Measurements from ENCODE around the gene NT5DC1. TPM values are rescaled to one million over a fixed set of nuclear protein-coding genes. Genes with fewer than 3 reads are reported as not detected.

NT5DC1 gene
- total RNA-seq, 2 experiments from 2014 or later: 26.4 to 43.7 TPM

DNA sequence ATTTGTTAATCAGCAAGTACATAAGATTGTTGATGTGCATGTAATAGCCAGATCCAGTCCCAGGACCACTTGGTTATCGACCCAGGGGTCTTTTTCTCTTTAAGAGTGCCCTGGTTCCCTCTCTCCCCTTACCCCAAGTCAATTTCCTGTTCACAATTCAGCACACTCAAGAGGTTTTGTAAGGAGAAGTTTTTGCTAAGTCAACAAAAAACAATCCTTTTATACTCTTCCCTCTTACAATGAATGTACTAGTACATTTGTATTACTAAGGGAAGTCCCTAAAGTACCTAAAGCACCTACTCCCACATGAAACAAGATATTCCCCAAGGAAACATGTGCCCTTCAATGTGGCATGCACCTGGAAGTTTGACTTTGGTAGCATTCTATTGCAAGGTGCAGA, 1.6 kb upstream of the NT5DC1 start:
- CTCF ChIA-PET: interaction anchor here (0.6 to 5.0 kb wide), 2 partner anchors 86 to 179 kb away, joined by 3 to 38 read pairs; no protein-coding TSS in a partner anchor

DNA sequence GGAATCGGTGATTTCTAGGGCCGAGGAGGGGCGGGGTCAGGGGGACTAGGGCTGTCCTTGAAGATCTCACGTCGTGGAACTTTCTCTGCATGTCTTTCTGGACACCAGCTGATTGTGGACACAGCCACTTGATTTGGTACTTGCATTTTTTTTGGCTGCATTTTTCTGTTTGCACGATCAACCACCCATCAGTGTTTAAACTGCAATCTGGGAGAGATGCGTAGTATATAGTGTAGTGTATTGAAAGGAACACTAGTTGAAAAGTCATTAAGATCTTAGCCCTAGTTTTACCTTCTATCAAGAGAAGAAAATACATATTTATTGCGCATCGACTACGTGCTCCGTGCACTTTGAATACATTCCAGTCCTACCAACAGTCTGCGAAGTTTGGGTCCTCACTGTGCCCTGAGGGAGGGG, 657 bp downstream of the NT5DC1 start:
- Mint-ChIP-seq H3K4me1 (peaks cover 54% of the 10 kb centered on the region), H3K4me3 (peak overlapping the region; percentile 85), H3K9me3 (ENCODE audit: low read depth) (peaks cover 3% of the 10 kb centered on the region), H3K36me3 (peaks cover 4% of the 10 kb centered on the region), H3K27ac (peak overlapping the region; percentile 89), H3K27me3 (no peaks in the 10 kb centered on the region)
- DNase-seq (no peak), ATAC-seq (peak; percentile 1)
- CTCF ChIA-PET: interaction anchor here (1.2 to 4.4 kb wide), 5 partner anchors 11 to 90 kb away, joined by 3 to 33 read pairs (median 8); no protein-coding TSS in a partner anchor

More for the DNA sequence above, 1.6 kb upstream of the NT5DC1 start:
- ATAC-seq (no peak), DNase-seq (no peak)
- Mint-ChIP-seq H3K9me3 (ENCODE audit: low read depth) (peaks cover 6% of the 10 kb centered on the region), H3K4me1 (peaks cover 36% of the 10 kb centered on the region), H3K27me3 (no peaks in the 10 kb centered on the region), H3K27ac (no peak overlapping the region), H3K36me3 (peaks cover 12% of the 10 kb centered on the region), H3K4me3 (no peak overlapping the region)

DNA sequence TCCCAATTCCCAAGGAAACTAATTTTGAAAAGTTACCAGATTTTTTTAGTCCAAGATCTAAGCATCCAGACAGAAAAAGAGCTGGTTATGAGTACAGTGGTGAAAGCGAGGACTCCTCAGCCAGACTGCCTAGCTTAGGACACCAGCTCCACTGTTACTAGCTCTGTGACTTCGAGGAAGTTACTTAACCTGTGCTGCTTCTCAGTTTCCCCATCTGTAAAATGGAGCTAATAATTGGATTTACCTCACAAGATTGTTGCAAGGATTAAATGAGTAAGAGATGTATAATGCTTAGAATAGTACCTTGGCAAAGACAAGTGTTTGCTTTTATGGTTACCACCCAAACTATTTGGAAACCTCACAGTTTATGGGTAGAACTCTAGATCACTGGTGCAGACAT, 1.1 kb downstream of the NT5DC1 start:
- Mint-ChIP-seq H3K9me3 (ENCODE audit: low read depth) (no peaks in the 10 kb centered on the region), H3K4me1 (peaks cover 54% of the 10 kb centered on the region), H3K4me3 (peak overlapping the region; percentile 85), H3K27ac (peak overlapping the region; percentile 89), H3K27me3 (no peaks in the 10 kb centered on the region), H3K36me3 (peaks cover under 1% of the 10 kb centered on the region)
- CTCF ChIA-PET: interaction anchor here (0.7 to 4.4 kb wide), 4 partner anchors 10 to 90 kb away, joined by 3 to 33 read pairs (median 8); no protein-coding TSS in a partner anchor
- ATAC-seq (no peak), DNase-seq (no peak)

DNA sequence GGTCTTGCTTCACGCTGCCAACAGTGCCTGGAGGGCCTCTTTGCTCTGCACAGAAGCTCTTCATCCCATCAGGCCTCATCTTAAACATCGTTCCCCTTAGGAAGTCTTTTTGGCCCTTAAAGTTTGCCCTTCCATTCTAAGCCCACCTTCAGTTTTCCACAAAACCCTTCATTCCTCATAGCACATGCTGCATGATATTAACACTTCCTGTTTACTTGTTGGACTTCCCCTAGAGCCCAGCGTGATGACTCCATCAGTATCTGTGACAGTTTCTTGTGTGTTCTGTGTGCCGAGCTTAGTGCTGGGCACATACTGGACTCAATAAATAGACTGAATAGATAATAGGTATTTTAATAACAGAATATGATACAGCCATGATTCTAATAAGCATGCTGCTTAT, 2.2 kb downstream of the NT5DC1 start:
- peaks cover 54% of the 10 kb centered on the region for H3K4me1 Mint-ChIP-seq
- H3K36me3 Mint-ChIP-seq: peaks cover 2% of the 10 kb centered on the region
- H3K27ac Mint-ChIP-seq: peak overlapping the region; percentile 89
- H3K4me3 Mint-ChIP-seq: peak overlapping the region; percentile 9
- DNase-seq (no peak), ATAC-seq (no peak)
- H3K9me3 Mint-ChIP-seq (ENCODE audit: low read depth): no peaks in the 10 kb centered on the region
- no peaks in the 10 kb centered on the region for H3K27me3 Mint-ChIP-seq
- CTCF ChIA-PET: interaction anchor here (0.6 to 4.4 kb wide), 2 partner anchors 9 to 14 kb away, joined by 3 to 33 read pairs; no protein-coding TSS in a partner anchor

DNA sequence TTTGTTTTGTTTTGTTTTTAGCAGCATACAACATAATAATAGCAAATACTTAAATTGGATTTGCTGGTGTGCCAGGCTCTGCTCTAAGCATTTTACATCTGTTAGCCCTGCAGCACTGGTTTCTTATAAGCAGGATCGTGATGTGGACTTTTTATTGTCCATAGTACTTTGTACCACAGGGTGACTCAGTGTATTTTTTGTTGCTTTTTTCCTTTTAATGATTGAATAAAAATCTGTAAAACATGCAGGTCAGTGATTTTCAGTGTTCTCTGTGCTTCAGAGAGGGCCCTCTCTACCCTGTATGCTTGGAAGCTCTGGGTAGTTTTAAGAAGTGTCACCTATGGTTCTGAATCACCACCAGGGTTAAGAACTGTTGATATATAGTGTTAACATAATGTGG, 4.0 kb downstream of the NT5DC1 start:
- ATAC-seq: no peak
- peaks cover 47% of the 10 kb centered on the region for H3K4me1 Mint-ChIP-seq

DNA sequence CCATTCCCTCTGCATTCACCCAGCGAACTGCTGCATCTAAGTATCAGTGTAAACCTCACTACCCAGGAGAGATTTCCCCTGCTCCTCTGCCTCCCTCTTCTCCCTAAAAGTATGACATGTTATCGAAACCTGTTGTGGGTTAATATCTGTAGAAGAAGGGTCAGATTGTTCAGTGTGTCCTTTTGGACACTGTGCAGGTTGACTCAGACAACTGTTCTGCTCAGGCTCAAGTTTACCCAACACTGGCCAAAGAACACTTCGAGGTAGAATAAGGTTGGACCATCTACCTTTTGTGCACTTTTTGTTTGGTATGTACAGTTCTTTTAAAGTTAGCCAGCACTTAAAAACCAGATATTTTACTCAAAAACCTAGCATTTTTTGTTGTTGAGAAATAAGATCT, 4.6 kb downstream of the NT5DC1 start:
- no peaks in the 10 kb centered on the region for H3K27me3 Mint-ChIP-seq
- H3K4me3 Mint-ChIP-seq: no peak overlapping the region
- peaks cover 41% of the 10 kb centered on the region for H3K4me1 Mint-ChIP-seq
- ATAC-seq (no peak), DNase-seq (no peak)
- CTCF ChIA-PET: interaction anchor here (1.6 kb wide), 1 partner anchor 25 kb away, joined by 3 read pairs; no protein-coding TSS in a partner anchor
- peaks cover 11% of the 10 kb centered on the region for H3K36me3 Mint-ChIP-seq
- H3K9me3 Mint-ChIP-seq (ENCODE audit: low read depth): no peaks in the 10 kb centered on the region
- H3K27ac Mint-ChIP-seq: no peak overlapping the region

More for the DNA sequence above, 4.0 kb downstream of the NT5DC1 start:
- peaks cover 10% of the 10 kb centered on the region for H3K36me3 Mint-ChIP-seq
- H3K9me3 Mint-ChIP-seq (ENCODE audit: low read depth): no peaks in the 10 kb centered on the region
- no peaks in the 10 kb centered on the region for H3K27me3 Mint-ChIP-seq
- H3K27ac Mint-ChIP-seq: no peak overlapping the region
- DNase-seq: no peak
- H3K4me3 Mint-ChIP-seq: no peak overlapping the region
- CTCF ChIA-PET: no interaction called here

DNA sequence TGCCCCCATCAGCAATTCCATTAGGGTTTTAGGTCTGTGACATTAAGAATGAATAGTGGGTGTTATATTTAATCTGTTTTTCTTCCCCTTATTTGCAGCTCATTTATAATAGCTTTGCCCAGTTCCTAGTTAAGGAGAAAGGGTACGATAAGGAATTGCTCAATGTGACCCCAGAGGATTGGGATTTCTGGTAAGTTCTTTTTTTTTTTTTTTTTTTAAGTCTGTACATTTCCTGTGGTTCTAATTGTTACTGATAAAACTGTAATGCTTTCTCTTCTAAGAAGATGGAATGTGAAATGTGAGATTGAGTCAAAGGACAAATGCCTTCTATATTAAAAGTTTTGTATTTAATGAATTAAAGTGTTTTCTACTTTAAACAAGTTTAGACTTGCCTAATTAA, 5.5 kb downstream of the NT5DC1 start:
- no peak for ATAC-seq
- H3K9me3 Mint-ChIP-seq (ENCODE audit: low read depth): no peaks in the 10 kb centered on the region
- peaks cover 17% of the 10 kb centered on the region for H3K36me3 Mint-ChIP-seq
- CTCF ChIA-PET: interaction anchor here (0.7 to 1.6 kb wide), 2 partner anchors 14 to 24 kb away, joined by 3 to 4 read pairs; no protein-coding TSS in a partner anchor
- peaks cover 41% of the 10 kb centered on the region for H3K4me1 Mint-ChIP-seq
- no peaks in the 10 kb centered on the region for H3K27me3 Mint-ChIP-seq
- no peak overlapping the region for H3K4me3 Mint-ChIP-seq
- no peak overlapping the region for H3K27ac Mint-ChIP-seq
- no peak for DNase-seq

DNA sequence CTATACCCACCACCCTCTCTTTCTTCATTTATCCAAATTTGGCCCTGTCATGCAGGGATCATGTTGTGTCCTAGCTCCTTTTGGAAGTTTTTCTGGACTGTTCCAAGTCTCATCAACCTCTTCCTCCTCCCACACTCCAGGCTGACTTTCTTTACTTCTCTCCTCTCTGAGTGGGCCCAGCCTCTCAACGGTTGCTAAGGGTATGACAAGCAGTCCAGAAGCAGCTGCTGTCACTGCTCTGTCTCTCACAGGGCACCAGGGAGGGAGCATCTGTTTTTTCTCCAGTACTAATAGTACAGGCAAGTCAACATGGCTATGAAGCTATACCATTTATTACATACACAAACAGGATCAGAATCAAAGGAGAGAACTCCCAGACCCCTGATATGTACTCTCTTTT, 8.2 kb downstream of the NT5DC1 start:
- Mint-ChIP-seq H3K36me3 (peaks cover 18% of the 10 kb centered on the region), H3K27me3 (no peaks in the 10 kb centered on the region), H3K9me3 (ENCODE audit: low read depth) (no peaks in the 10 kb centered on the region), H3K4me3 (no peak overlapping the region), H3K27ac (no peak overlapping the region), H3K4me1 (peaks cover 17% of the 10 kb centered on the region)
- CTCF ChIA-PET: interaction anchor here (0.9 kb wide), 1 partner anchor 13 kb away, joined by 3 read pairs; no protein-coding TSS in a partner anchor
- no peak for DNase-seq
- ATAC-seq: no peak

DNA sequence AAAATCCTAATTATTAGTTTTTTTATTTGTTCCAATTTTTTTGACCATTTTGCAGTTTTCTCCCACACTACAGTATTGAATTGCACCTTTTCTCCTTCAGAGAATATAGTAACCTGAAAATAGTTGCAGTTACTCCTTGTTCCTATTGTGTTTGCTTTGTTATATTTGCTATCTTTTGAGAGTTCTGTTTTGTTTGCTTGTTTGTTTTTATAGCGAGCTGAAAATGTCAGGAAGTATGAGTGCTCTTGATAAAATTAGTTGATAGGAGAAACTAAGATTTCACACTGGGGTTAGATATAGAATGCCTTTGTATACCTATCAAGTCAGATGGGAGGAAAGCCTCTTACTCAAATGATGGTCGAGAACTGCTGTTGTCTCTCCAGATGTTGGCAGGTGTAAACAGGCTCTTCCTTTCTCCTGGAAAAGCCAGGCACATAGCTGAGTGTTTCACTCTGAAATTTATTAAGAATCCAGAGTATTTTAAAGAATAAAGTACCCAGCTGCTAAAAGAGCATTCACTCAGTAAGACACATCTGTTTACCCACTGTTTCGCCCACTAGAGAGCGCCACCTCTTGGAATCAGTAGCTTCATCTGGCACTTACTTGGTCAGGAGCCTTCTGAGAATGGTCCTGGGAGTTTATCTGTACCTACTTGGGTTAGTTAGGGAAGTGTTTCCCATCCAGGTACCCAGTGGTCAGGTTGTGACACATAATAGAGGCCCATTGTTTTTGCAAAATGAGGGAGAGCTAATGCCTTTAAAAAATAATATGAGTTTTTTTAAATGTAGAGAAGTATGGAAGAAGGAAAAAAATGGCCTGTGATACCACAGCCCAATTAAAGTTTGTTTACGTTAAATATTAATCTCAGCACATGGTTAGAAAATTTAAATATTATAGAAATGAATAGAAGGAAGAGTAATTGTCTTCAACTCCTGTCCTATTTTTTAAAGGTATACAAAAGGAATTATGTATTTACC, 11.2 kb downstream of the NT5DC1 start:
- no peaks in the 10 kb centered on the region for H3K4me1 Mint-ChIP-seq
- H3K27me3 Mint-ChIP-seq: no peaks in the 10 kb centered on the region
- H3K27ac Mint-ChIP-seq: no peak overlapping the region
- no peak overlapping the region for H3K4me3 Mint-ChIP-seq
- CTCF ChIA-PET: interaction anchor here (0.6 to 3.1 kb wide), 14 partner anchors 10 to 168 kb away, joined by 3 to 33 read pairs (median 4); partner anchors contain the start of genes NT5DC1 and TSPYL1
- DNase-seq: peak; percentile 62
- no peaks in the 10 kb centered on the region for H3K9me3 Mint-ChIP-seq (ENCODE audit: low read depth)
- peaks cover 18% of the 10 kb centered on the region for H3K36me3 Mint-ChIP-seq
- ATAC-seq: peak; percentile 64

DNA sequence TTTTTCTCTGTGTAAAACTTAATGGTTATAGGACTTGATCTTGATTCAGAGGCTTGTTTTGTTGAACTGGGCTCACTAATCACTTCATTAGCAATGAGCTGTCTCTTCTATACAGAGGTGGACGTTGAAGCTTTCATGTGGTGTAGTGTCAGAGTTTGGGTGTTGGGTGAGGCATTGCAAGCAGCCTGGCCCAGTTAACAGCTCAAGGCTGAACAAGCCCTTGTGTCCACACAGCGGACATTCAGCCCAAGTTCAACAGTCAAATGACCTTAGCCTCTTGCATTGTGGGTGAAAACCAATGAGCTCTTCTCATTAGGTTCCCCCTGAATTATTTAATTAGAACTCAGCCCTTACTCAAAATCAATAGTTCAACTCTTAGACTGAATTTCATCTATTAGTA, 12.7 kb downstream of the NT5DC1 start:
- H3K27ac Mint-ChIP-seq: no peak overlapping the region
- H3K27me3 Mint-ChIP-seq: no peaks in the 10 kb centered on the region
- H3K4me3 Mint-ChIP-seq: no peak overlapping the region
- DNase-seq: no peak
- CTCF ChIA-PET: interaction anchor here (0.7 to 3.1 kb wide), 4 partner anchors 11 to 102 kb away, joined by 3 to 33 read pairs (median 10); partner anchors contain the start of gene NT5DC1
- no peak for ATAC-seq
- H3K9me3 Mint-ChIP-seq (ENCODE audit: low read depth): no peaks in the 10 kb centered on the region
- H3K36me3 Mint-ChIP-seq: peaks cover 16% of the 10 kb centered on the region
- H3K4me1 Mint-ChIP-seq: no peaks in the 10 kb centered on the region

DNA sequence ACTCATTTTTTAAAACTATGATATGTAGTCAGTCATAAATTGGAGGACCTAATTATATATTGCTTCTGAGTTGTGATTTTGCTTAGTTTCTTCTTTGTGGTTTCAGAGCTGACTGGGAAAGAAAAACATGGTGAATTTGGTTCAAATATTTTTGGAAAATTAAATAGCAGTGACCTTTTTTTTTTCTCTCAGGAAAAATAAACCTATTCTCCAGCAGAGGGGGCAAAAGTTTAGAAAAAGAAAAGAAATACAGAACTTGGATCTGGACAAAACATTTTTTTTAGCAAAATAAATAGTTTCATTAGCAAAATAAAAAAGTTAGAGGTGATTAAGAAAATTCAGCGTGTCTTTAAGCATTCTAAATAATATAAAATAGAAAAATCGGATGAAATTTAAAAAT, 15.1 kb downstream of the NT5DC1 start:
- no peaks in the 10 kb centered on the region for H3K27me3 Mint-ChIP-seq
- CTCF ChIA-PET: no interaction called here
- DNase-seq: no peak

DNA sequence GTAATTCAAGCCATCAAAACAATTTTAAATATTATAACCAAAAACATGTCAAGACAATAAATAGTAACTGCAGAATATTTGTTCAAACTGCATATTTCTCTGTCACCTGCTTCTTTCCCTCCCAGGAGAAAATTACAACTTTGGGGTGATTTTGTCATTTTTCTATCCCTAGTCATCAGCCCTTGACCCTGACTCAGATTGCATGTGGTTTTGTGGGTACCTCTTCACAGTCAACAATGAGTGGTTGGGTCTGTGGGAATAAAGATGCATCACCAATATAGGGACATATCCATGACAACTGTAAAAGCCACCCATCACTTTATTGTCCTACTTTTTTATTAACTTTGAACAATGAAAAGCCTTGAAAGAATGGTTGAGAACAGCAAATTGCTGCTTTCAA, 18.0 kb downstream of the NT5DC1 start:
- DNase-seq: no peak
- H3K4me1 Mint-ChIP-seq: peaks cover 5% of the 10 kb centered on the region
- CTCF ChIA-PET: no interaction called here
- H3K27me3 Mint-ChIP-seq: no peaks in the 10 kb centered on the region
- no peak overlapping the region for H3K27ac Mint-ChIP-seq
- no peak for ATAC-seq
- peaks cover 6% of the 10 kb centered on the region for H3K36me3 Mint-ChIP-seq
- H3K9me3 Mint-ChIP-seq (ENCODE audit: low read depth): no peaks in the 10 kb centered on the region
- no peak overlapping the region for H3K4me3 Mint-ChIP-seq

More for the DNA sequence above, 15.1 kb downstream of the NT5DC1 start:
- Mint-ChIP-seq H3K9me3 (ENCODE audit: low read depth) (no peaks in the 10 kb centered on the region), H3K4me1 (peaks cover 5% of the 10 kb centered on the region), H3K4me3 (no peak overlapping the region), H3K27ac (no peak overlapping the region), H3K36me3 (peaks cover 4% of the 10 kb centered on the region)
- no peak for ATAC-seq

DNA sequence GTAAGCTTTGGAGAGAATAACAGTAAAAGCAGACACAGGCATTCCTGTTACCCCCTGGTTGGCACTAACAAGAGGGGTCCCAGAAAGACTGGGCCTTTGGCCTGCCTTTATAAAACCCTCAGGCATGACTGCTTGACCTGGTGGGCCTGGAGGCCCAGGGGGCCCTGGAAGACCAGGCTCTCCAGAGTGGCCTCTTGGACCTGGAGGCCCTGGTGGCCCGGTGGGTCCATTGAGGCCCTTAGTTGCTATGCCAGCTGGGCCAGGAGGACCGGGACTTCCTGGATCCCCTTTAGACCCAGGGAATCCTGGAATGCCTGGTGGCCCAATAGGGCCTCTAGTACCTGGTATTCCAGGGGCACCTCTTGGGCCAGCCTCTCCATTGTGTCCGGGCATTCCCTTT, 19.8 kb downstream of the NT5DC1 start:
- Mint-ChIP-seq H3K4me1 (peaks cover 5% of the 10 kb centered on the region), H3K4me3 (no peak overlapping the region), H3K9me3 (ENCODE audit: low read depth) (no peaks in the 10 kb centered on the region), H3K36me3 (peaks cover 8% of the 10 kb centered on the region), H3K27ac (no peak overlapping the region), H3K27me3 (no peaks in the 10 kb centered on the region)
- ATAC-seq (no peak), DNase-seq (no peak)
- CTCF ChIA-PET: no interaction called here

All from activated CD8-positive, alpha-beta memory T cell treated with anti-CD3 and anti-CD28 coated beads, Interleukin-2, amount 10 ng/mL, durations not matched to agents 7 days and 5 days (primary cell).